IMR-90 (cell line): ENCODE measurements around the gene MAML1. TPM values are rescaled to one million over a fixed set of nuclear protein-coding genes. Genes with fewer than 3 reads are reported as not detected.

Experiments
- ATAC-seq: fragments of 200-7000 bp; cut with Tn5 transposase; 2 replicates; pipeline ENCODE4 v1.9.1; 2020; ENCODE audit warnings: low read depth, mild to moderate bottlenecking, moderate library complexity
- BruUV-seq: library from RNA; stranded (reverse); fragments of 400-500 nt; replicated peaks from 2 replicates; lab custom pipeline; 2021; lab: Mats Ljungman, UMichigan
- CTCF ChIA-PET: fragments of 300-600 bp; formaldehyde crosslinking; extraction: SDS; loops from one replicate; lab custom pipeline; 2021; ENCODE audit warnings: antibody characterized with exemption; lab: Yijun Ruan, JAX
- POLR2A ChIA-PET: fragments of 300-600 bp; sonication (Branson Sonifier 250); formaldehyde crosslinking; loops from one replicate; lab custom pipeline; 2022; ENCODE audit warnings: antibody characterized with exemption; ENCODE audit not compliant: unreplicated experiment; lab: Charles Lee
- DNase-seq: peaks from one replicate; pipeline ENCODE4 v3.0.0; 2013
- H2AFZ ChIP-seq: replicated peaks from 2 replicates; pipeline ENCODE3; 2013; ENCODE audit warnings: low read length, mild to moderate bottlenecking; ENCODE audit not compliant: poor library complexity
- H2AK5ac ChIP-seq: 2 replicates; pipeline ENCODE4 v1.6.1; 2013; ENCODE audit warnings: low read depth, low read length, inconsistent platforms
- H2AK9ac ChIP-seq: replicated peaks from 2 replicates; pipeline ENCODE3; 2013; ENCODE audit warnings: mild to moderate bottlenecking, low read depth, low read length, moderate library complexity; ENCODE audit not compliant: poor library complexity
- H2BK120ac ChIP-seq: 2 replicates; pipeline ENCODE4 v1.6.1; 2013; ENCODE audit warnings: low read depth, low read length, inconsistent platforms
- H2BK15ac ChIP-seq: 3 replicates; pipeline ENCODE4 v1.6.1; 2013; ENCODE audit warnings: low read depth, low read length, inconsistent platforms
- H2BK20ac ChIP-seq: 2 replicates; pipeline ENCODE4 v1.6.1; 2013; ENCODE audit warnings: low read depth, mild to moderate bottlenecking, inconsistent platforms, low read length, moderate library complexity
- H2BK5ac ChIP-seq: 2 replicates; pipeline ENCODE4 v1.6.1; 2013; ENCODE audit warnings: mild to moderate bottlenecking, low read depth, low read length, inconsistent platforms; ENCODE audit not compliant: poor library complexity, severe bottlenecking
- H3K14ac ChIP-seq: replicated peaks from 2 replicates; pipeline ENCODE4 v1.6.1; 2013; ENCODE audit warnings: low read depth, low read length, inconsistent platforms
- H3K18ac ChIP-seq: 2 replicates; pipeline ENCODE4 v1.6.1; 2013; ENCODE audit warnings: low read depth, low read length, control low read depth
- H3K23ac ChIP-seq: 2 replicates; pipeline ENCODE4 v1.6.1; 2013; ENCODE audit warnings: low read depth, low read length, inconsistent platforms
- H3K27ac ChIP-seq: 2 replicates; pipeline ENCODE4 v1.5.1; 2013; ENCODE audit warnings: mild to moderate bottlenecking, control low read depth, low read length; ENCODE audit not compliant: insufficient read depth
- H3K27me3 ChIP-seq: 2 replicates; pipeline ENCODE4 v1.6.1; 2013; ENCODE audit warnings: low read length; ENCODE audit not compliant: control insufficient read depth, insufficient read depth
- H3K36me3 ChIP-seq: 2 replicates; pipeline ENCODE4 v1.6.1; 2013; ENCODE audit warnings: low read length, mixed read lengths; ENCODE audit not compliant: control insufficient read depth, insufficient read depth
- H3K4ac ChIP-seq: 2 replicates; pipeline ENCODE4 v1.6.1; 2013; ENCODE audit warnings: low read depth, low read length, inconsistent platforms
- H3K4me1 ChIP-seq: 2 replicates; pipeline ENCODE4 v1.6.1; 2013; ENCODE audit warnings: low read length, mixed read lengths; ENCODE audit not compliant: control insufficient read depth, insufficient read depth
- H3K4me2 ChIP-seq: 2 replicates; pipeline ENCODE4 v1.6.1; 2013; ENCODE audit warnings: low read depth, mild to moderate bottlenecking, control low read depth, low read length, moderate library complexity
- H3K4me3 ChIP-seq: 2 replicates; pipeline ENCODE4 v1.5.1; 2013; ENCODE audit warnings: low read depth, mild to moderate bottlenecking, control low read depth, low read length, moderate library complexity; ENCODE audit not compliant: insufficient read depth
- H3K56ac ChIP-seq: 2 replicates; pipeline ENCODE4 v1.6.1; 2013; ENCODE audit warnings: low read length, inconsistent platforms; ENCODE audit not compliant: insufficient read depth; ENCODE audit errors: extremely low read depth
- H3K79me1 ChIP-seq, 2 experiments: 2 replicates each; pipeline ENCODE4 v1.6.1; 2013; ENCODE audit warnings: low read length in 2 of 2, inconsistent platforms in 1 of 2, low read depth in 1 of 2
- H3K9ac ChIP-seq: 2 replicates; pipeline ENCODE4 v1.6.1; 2013; ENCODE audit warnings: low read depth, low read length, control low read depth
- H3K9me1 ChIP-seq: 2 replicates; pipeline ENCODE4 v1.6.1; 2013; ENCODE audit warnings: low read length, inconsistent platforms; ENCODE audit not compliant: insufficient read depth
- H3K9me3 ChIP-seq: 2 replicates; pipeline ENCODE4 v1.6.1; 2013; ENCODE audit warnings: low read length; ENCODE audit not compliant: control insufficient read depth, insufficient read depth
- H4K20me1 ChIP-seq: 2 replicates; pipeline ENCODE4 v1.6.1; 2013; ENCODE audit warnings: low read length, inconsistent platforms; ENCODE audit not compliant: insufficient read depth
- H4K5ac ChIP-seq: 2 replicates; pipeline ENCODE4 v1.6.1; 2013; ENCODE audit warnings: mild to moderate bottlenecking, low read depth, low read length, control low read depth
- H4K8ac ChIP-seq, 2 experiments: 2 replicates each; pipeline ENCODE4 v1.6.1; 2013; ENCODE audit warnings: low read depth in 2 of 2, low read length in 2 of 2, control low read depth in 1 of 2, inconsistent platforms in 1 of 2
- H4K91ac ChIP-seq: 2 replicates; pipeline ENCODE4 v1.6.1; 2013; ENCODE audit warnings: low read depth, low read length, inconsistent platforms; ENCODE audit not compliant: insufficient read depth
- BHLHE40 ChIP-seq: fragments of 150-350 bp; IDR thresholded peaks from 2 replicates; pipeline ENCODE4 v1.6.1; 2016; ENCODE audit warnings: mild to moderate bottlenecking, low read depth, low read length
- CEBPB ChIP-seq: IDR thresholded peaks from 2 replicates; pipeline ENCODE4 v1.6.1; 2012; ENCODE audit warnings: low read depth, low read length, improper control_type of control experiment
- CHD1 ChIP-seq: IDR thresholded peaks from 2 replicates; pipeline ENCODE4 v1.6.1; 2012; ENCODE audit warnings: low read depth, low read length, improper control_type of control experiment
- CTCF ChIP-seq: conservative IDR thresholded peaks from 2 replicates; pipeline ENCODE4 v1.5.1; 2012; ENCODE audit warnings: mild to moderate bottlenecking, low read depth, low read length, improper control_type of control experiment
- FOS ChIP-seq: fragments of 150-350 bp; IDR thresholded peaks from 2 replicates; pipeline ENCODE4 v1.6.1; 2016; ENCODE audit warnings: low read depth, low read length
- MAFK ChIP-seq: IDR thresholded peaks from 2 replicates; pipeline ENCODE4 v1.6.1; 2012; ENCODE audit warnings: low read depth, low read length, improper control_type of control experiment
- MAZ ChIP-seq: IDR thresholded peaks from 2 replicates; pipeline ENCODE4 v1.6.1; 2012; ENCODE audit warnings: low read depth, mild to moderate bottlenecking, low read length, improper control_type of control experiment, moderate library complexity, borderline replicate concordance
- MXI1 ChIP-seq: IDR thresholded peaks from 2 replicates; pipeline ENCODE4 v1.6.1; 2012; ENCODE audit warnings: low read depth, mild to moderate bottlenecking, low read length, moderate library complexity, borderline replicate concordance
- NFE2L2 ChIP-seq: fragments of 150-350 bp; IDR thresholded peaks from 2 replicates; pipeline ENCODE4 v1.6.1; 2016; ENCODE audit warnings: low read depth, mild to moderate bottlenecking, low read length
- POLR2A ChIP-seq: IDR thresholded peaks from 2 replicates; pipeline ENCODE4 v1.6.1; 2012; ENCODE audit warnings: mild to moderate bottlenecking, low read depth, low read length
- RAD21 ChIP-seq: IDR thresholded peaks from 2 replicates; pipeline ENCODE4 v1.6.1; 2012; ENCODE audit warnings: low read length, improper control_type of control experiment
- RCOR1 ChIP-seq: IDR thresholded peaks from 2 replicates; pipeline ENCODE4 v1.6.1; 2012; ENCODE audit warnings: mild to moderate bottlenecking, low read length, improper control_type of control experiment; ENCODE audit not compliant: insufficient replicate concordance
- RFX5 ChIP-seq: IDR thresholded peaks from 2 replicates; pipeline ENCODE4 v1.8.0; 2012; ENCODE audit warnings: low read depth, mild to moderate bottlenecking, low read length, moderate library complexity
- SMC3 ChIP-seq: fragments of 150-350 bp; IDR thresholded peaks from 2 replicates; pipeline ENCODE4 v1.6.1; 2016; ENCODE audit warnings: low read depth, mild to moderate bottlenecking, antibody characterized with exemption, low read length, moderate library complexity
- USF2 ChIP-seq: fragments of 150-350 bp; IDR thresholded peaks from 2 replicates; pipeline ENCODE4 v1.6.1; 2017; ENCODE audit warnings: mild to moderate bottlenecking, antibody characterized with exemption, low read length, low read depth
- whole genome bisulfite sequencing, 2 experiments: methylation state at CpG; one replicate each; pipeline versions ENCODE4 v1.1.5 to v1.1.7; 2013; ENCODE audit warnings: missing lambda C conversion rate in 2 of 2; ENCODE audit not compliant: insufficient read length in 1 of 2; ENCODE audit errors: extremely low coverage in 2 of 2; 5-methylcytosine and 5-hydroxymethylcytosine counted together
- dilution Hi-C: fragments of 300-500 bp; cut with HindIII; formaldehyde crosslinking; loops from one replicate; pipeline ENCODE4 v1.14.3; 2018; ENCODE audit warnings: low sequenced_read_pairs; ENCODE audit not compliant: unreplicated experiment
- in situ Hi-C: fragments of 300-500 bp; cut with MboI; formaldehyde crosslinking; loops from 3 replicates; pipeline ENCODE4 v1.14.3; 2019; ENCODE audit warnings: low sequenced_read_pairs, inconsistent platforms, mixed read lengths
- intact Hi-C: fragments of 100-400 bp; cut with micrococcal nuclease; formaldehyde crosslinking; loops from 2 replicates; pipeline ENCODE4 v1.10.0; 2022
- polyA plus RNA-seq, 3 experiments: library from polyadenylated mRNA; depleted of rRNA; stranded (reverse); fragments of >200 nt; gene quantifications; 2 replicates each; pipeline ENCODE4 v1.2.3, GENCODE V29; 2012; ENCODE audit warnings: low replicate concordance in 1 of 3
- total RNA-seq: library from RNA; depleted of rRNA; stranded (reverse); fragments of >200 nt; gene quantifications from 2 replicates; pipeline ENCODE4 v1.2.3, GENCODE V29; 2012

MAML1 gene
- total and polyA plus RNA-seq, 2 of the 4 experiments (the other 2 are of a cell fraction): 4.7 to 10.2 TPM

- Histone ChIP-seq H2AK5ac (0 out of 2 replicates have a peak overlapping the region, but pooled peaks have one; percentile 10), H3K4me3 (peak overlapping the region; percentile 59), H3K9ac (peak overlapping the region; percentile 68), H3K27ac (peak overlapping the region; percentile 60), H2AK9ac (peak overlapping the region; percentile 87), H3K4me1 (peaks cover 9% of the 10 kb centered on the region; the same call in 1 of the 2 replicates), H4K20me1 (peaks cover 8% of the 10 kb centered on the region), H3K4me2 (peak overlapping the region; percentile 91), H2BK15ac (no peak overlapping the region), H3K18ac (no peak overlapping the region), H2BK120ac (no peak overlapping the region), H3K79me1 (peaks cover 0 to 13% of the 10 kb centered on the region in 2 experiments; a peak in 1 of 4 replicates), H3K4ac (peak overlapping the region; percentile 44; the same call in 1 of the 2 replicates), H4K91ac (peak overlapping the region; percentile 64; the same call in 1 of the 2 replicates), H3K14ac (no peak overlapping the region), H3K56ac (peak overlapping the region; percentile 52; the same call in 1 of the 2 replicates), H2BK5ac (peak overlapping the region; percentile 43), H3K36me3 (peaks cover 43% of the 10 kb centered on the region), H3K9me1 (no peaks in the 10 kb centered on the region), H4K5ac (no peak overlapping the region), H2BK20ac (no peak overlapping the region), H3K23ac (no peak overlapping the region), H4K8ac (peak overlapping the region; percentile 33 to 39; a peak in 2 of 4 replicates), H2AFZ (peak overlapping the region; percentile 92), H3K9me3 (no peaks in the 10 kb centered on the region), H3K27me3 (no peaks in the 10 kb centered on the region)
- ATAC-seq (peak; percentile 88), DNase-seq (peak; percentile 78)
- 1% methylated on average over 39 of the region's 113 CpGs; no CpG with 5 or more reads in 1 of the 2 experiments for WGBS, 2 experiments
- intact Hi-C loops: loop anchor here (1.0 kb wide), 2 partner anchors 33 to 64 kb away; partner anchors contain the start of gene MAML1
- dilution Hi-C loops: no loop called here
- POLR2A ChIA-PET: interaction anchor here (0.6 kb wide), 1 partner anchor 29 kb away, joined by 3 read pairs; no protein-coding TSS in a partner anchor
- no TSS peak for BruUV-seq
- in situ Hi-C loops: no loop called here
- CTCF ChIA-PET: no interaction called here
- no peak for TF ChIP-seq RCOR1
- TF ChIP-seq CHD1: no peak
- peak; percentile 63 for TF ChIP-seq MAZ
- TF ChIP-seq NFE2L2: no peak
- peak; percentile 64 for TF ChIP-seq RAD21
- peak; percentile 84 for TF ChIP-seq CTCF
- no peak for TF ChIP-seq BHLHE40
- no peak for TF ChIP-seq CEBPB
- 0 out of 2 replicates have a peak, but pooled peaks have one; percentile 27 for TF ChIP-seq POLR2A
- TF ChIP-seq MXI1: peak; percentile 55; the same call in 1 of the 2 replicates
- TF ChIP-seq RFX5: no peak
- TF ChIP-seq MAFK: no peak
- no peak for TF ChIP-seq USF2
- peak; percentile 69 for TF ChIP-seq SMC3
- TF ChIP-seq FOS: no peak
Measured at GRCh38 chr5:179795863-179796833, 63.5 kb downstream of the MAML1 start.
